HG03432 (cell line): ENCODE data around the gene APOA1.

Source experiments
- ATAC-seq: cut with Tn5 transposase; IDR thresholded peaks from one replicate; pipeline ENCODE4 v1.9.1; 2021; ENCODE audit warnings: mild to moderate bottlenecking, moderate library complexity; ENCODE audit not compliant: unreplicated experiment

APOA1 gene

DNA sequence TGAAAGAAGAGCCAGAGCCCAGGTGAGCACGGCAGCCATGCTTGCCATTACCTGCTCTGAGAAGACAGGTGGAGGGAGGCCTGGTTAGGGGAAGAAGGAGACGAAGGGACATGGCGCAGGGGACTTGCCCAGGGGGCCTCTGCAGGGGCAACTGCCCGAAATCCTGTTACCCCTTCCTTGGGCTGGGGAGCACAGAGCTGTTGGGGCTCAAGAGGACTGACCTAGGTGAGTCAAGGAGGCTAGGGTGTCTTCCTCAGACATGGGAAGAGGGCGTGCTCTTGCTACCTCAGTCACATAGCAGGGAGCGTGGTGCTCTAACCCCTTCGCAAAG lies 45.6 kb downstream of the APOA1 start, which contains the start of gene APOA5:
Gene APOA5 (minus strand): TSS at position 67 of the 331 bp plus-strand sequence. CDS start 19 bp downstream, at position 48.
- no peak for ATAC-seq

DNA sequence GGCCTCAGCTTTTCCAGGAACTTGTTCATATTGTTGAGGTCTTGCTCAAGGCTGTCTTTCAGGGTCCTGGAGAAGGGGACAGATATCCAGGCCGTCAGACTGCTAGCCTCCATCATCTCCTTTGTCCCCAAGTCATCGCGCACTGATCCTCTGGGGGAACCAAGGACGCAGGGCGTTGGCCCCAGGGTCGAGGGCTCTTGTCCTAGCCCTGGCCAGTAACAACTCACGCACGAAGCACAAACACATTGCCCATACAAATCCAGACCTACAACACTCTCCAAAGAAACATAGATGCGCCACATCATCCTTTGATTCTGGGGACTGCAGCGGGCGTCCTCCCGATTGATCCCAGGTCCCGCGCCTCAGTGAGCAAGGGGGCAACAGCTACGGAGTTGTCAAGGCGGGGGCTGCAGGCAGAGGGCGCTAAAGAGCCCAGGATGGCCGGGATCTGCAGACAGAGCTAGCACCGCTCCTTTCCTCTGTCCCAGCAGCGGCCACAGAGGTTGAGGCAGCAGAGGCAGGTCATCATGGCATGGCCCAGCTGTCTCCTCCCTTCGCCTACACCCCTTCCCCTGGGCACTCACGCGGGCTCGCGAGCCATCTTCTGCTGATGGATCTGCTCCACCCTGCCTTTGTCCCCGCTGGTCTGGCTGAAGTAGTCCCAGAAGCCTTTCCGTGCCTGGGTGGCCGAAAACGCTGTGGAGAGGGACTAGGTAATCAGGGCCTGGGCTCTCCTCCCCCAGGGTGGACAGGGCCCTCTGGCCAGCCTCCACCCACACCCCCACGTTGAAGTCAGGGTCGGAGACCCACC lies 46.2 kb downstream of the APOA1 start:
- ATAC-seq, result no peak

DNA sequence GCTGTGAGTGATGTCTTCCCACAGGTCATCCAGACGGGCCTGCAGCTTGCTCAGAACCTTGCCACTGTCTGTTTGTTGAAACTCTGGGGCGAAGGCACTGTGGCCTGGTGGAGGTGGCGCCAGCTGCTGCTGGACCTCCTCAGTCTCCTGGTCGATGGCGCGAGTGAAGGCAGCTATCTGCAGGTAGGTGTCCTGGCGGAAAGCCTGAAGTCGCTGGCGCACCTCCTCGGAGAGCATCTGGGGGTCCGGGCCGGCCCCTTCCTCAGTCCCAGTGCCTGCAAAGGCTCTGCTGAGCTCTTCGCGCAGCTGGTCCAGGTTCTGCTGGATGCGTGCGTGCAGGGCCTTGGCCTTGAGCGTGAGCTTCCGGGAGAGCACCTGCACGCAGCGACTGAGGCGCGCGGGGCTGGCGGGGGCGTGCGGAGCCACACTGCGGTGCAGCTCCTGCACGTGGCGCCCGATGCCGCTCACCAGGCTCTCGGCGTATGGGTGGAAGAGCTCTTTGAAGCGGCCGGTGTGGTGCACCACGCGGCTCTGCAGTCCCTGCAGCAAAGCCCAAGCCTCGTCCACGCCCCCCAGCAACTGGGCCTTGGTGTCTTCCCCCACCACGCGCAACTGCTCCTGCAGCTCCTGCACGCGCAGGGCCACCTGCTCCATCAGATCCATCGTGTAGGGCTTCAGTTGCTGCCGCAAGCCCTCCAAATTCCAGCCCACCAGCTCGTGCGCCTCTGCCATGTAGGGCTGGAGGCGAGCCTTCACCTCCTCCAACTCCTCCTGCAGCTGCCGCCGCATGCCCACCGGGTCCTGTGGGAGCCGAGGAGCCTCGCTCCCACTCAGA lies 47.0 kb downstream of the APOA1 start:
- ATAC-seq, result no peak

DNA sequence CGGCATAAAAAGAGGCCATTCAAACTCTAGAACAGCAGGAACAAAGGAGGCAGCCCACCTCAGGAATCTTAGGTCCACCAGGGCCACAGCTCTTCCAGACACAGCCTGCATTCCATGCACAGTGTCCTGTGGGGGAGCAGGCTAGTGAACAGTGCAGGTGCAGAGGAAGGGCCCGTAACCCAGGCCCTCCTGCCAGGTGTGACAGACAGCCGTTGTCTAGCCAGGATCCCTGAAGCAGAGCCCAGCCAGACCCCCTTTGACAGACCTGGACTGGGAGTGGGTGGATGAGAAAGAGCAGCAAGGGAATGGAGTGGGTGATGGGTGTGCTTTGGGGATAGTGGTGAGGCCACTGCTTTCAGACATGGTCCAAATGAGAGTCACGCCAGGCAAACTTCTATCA lies 48.4 kb downstream of the APOA1 start:
- no peak for ATAC-seq

DNA sequence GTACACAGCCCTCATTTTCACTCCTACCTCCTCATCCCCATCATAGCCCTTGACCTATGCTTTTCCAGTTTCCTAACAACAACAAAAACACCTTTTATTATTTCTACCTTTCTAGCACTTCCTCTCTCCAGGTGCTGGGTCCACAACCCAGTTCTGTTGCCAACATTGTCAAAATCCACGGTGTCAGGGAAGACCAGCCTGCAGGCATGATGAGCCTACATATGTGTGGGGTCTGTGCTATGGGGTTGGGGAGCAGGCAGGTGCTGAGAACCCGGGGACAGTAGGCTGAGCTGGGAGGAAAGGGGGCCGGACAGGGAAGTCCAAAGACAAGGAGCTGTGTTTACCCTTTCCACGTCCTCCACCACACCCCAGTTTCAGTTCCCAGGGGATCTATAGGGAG lies 48.9 kb downstream of the APOA1 start:
- ATAC-seq, result no peak

DNA sequence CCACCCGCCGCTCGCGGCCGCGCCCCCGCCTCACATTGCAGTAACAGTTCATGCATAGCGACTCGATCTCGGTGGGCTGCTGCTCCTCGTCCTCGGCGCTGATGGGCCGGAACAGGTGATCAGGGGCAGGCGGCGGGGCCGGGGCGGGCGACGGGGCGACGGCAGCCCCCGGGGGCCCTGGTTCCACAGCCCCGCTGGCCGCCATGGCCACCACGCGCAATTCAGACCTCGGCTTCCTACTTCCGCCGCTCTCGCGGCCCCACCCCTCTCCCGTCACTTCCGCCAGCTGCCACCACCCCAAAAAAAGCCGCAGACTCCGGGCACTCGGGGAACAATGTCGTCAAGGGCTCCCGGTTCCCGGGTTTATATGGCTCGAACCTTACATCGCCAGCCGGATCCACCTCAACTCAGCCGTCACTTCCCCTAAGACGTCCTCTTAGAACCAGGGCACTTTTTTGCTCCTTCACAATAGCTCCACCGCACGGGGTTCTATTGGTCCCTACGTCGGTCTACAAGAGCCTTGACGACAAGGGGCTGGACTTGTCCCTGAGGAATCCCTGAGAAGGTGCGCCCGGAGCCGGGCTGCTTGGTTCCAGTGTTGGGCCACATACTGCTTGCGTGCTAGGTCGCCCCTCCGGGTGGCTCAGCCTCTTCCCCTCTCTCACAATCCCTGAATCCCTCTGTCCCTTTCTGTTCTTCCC lies 49.5 kb downstream of the APOA1 start, which contains the start of gene ZPR1:
Gene ZPR1 (minus strand): TSS at position 238 of the 701 bp plus-strand sequence. CDS start 33 bp downstream, at position 205.
- ATAC-seq, result peak; percentile 93

DNA sequence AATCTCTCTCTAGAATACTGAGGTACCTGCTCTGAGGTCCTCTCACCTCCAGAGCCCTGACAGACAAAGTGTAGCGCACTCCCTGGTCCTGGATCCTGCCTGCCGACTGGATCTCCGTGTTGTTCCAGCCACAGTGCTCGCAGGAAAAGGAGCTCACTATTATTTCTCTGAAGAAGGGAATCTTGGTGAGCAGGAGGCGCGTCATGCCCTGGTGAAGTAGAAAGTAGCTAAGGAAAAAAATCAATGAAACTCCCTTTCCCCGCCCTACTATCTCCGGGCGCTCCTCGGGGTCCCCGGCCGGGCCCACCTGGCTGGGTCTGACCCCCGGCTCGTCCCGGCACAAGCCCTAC lies 50.0 kb downstream of the APOA1 start:
- no peak for ATAC-seq

DNA sequence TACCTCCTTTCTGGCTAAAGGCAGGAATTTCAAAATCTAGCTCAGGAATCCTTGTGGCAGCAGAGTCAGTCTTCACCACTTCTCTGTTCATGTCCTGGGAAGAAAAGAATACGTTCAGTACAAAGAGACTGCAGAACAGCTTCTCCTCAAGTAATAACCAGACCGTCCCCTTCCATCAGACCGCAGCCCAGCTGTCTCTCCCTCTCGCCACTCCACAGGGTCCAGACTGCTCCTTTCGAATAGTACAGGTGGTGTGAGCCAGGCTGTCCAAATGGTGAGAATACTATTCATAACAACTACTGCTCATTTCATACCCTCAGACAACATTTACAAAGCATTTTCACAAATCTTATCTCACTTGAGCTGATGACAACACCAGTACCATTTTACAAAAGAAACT lies 50.5 kb downstream of the APOA1 start:
- no peak for ATAC-seq

DNA sequence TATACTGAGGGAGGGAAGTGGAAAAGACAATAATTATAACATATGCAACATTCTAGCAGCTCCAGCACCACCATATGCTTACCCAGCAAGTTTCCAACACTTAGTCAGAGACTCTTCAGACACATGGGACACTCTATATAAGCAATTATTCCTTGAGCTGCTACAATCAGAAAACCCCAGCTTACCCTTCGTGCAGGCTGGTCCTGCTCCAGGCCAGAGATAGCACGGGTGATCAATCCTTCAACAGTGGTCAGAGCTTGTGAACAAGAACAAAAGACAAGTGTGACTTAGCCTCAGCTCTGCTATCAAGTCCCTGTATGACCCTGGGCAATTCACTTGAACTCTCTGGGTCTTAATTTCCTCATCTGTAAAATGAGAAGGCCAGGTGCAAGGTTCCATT lies 51.1 kb downstream of the APOA1 start:
- ATAC-seq, result no peak
